Body of pancreas (tissue), 4 donors: ENCODE measurements around the gene OSBPL1A.

Source experiments
- POLR2A ChIP-seq, 3 donors: fragments of 450-650 bp; IDR thresholded peaks; one replicate each; pipeline ENCODE4 v1.6.1; 2016; ENCODE audit warnings: antibody characterized with exemption in 3 of 3, mild to moderate bottlenecking in 2 of 3
- TF ChIP-seq, protein P1 (sequence below), 7 experiments: fragments of 450-650 bp in 4 of 7; fragments of 200-600 bp in 3 of 7; sonication (generic) in 3 of 7; IDR thresholded peaks; one replicate each; pipeline ENCODE4 v1.5.1; 2016 to 2019; ENCODE audit warnings: antibody characterized with exemption in 7 of 7

DNA sequence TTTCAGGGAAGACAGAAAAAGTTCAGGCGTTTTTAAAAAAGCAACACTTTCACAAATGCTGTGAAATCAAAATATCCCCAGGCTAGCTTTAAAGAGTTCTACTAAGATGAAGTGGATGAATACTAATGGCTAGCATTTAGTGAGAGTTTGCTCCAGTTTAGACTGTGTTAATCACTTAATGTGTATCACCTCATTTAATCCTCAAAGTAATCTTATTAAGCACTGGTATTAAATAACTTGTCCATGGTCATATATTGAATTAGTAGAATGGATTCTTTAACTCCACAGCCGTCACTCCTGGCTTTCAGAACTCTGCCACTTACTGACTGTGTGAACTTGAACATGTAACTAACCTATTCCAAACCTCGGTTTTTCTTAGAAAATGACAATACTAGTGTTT is 192.7 kb downstream of the OSBPL1A start:
- TF ChIP-seq, protein P1, sequence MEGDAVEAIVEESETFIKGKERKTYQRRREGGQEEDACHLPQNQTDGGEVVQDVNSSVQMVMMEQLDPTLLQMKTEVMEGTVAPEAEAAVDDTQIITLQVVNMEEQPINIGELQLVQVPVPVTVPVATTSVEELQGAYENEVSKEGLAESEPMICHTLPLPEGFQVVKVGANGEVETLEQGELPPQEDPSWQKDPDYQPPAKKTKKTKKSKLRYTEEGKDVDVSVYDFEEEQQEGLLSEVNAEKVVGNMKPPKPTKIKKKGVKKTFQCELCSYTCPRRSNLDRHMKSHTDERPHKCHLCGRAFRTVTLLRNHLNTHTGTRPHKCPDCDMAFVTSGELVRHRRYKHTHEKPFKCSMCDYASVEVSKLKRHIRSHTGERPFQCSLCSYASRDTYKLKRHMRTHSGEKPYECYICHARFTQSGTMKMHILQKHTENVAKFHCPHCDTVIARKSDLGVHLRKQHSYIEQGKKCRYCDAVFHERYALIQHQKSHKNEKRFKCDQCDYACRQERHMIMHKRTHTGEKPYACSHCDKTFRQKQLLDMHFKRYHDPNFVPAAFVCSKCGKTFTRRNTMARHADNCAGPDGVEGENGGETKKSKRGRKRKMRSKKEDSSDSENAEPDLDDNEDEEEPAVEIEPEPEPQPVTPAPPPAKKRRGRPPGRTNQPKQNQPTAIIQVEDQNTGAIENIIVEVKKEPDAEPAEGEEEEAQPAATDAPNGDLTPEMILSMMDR (IDR thresholded peaks at IDR 0.05): no peak
- no peak for TF ChIP-seq POLR2A (IDR thresholded peaks at IDR 0.05)
